Loucy (cell line): ENCODE measurements around the gene GJA3.

Experiments
- EZH2phosphoT487 ChIP-seq: fragments of 200-600 bp; IDR thresholded peaks from 2 replicates; pipeline ENCODE4 v1.6.1; 2018; ENCODE audit warnings: antibody characterized with exemption, mild to moderate bottlenecking, moderate library complexity, borderline replicate concordance
- TF ChIP-seq, protein P1 (sequence below): fragments of 200-600 bp; sonication (generic); conservative IDR thresholded peaks from 2 replicates; pipeline ENCODE4 v1.5.1; 2014; ENCODE audit warnings: mild to moderate bottlenecking, antibody characterized with exemption, low read length

DNA sequence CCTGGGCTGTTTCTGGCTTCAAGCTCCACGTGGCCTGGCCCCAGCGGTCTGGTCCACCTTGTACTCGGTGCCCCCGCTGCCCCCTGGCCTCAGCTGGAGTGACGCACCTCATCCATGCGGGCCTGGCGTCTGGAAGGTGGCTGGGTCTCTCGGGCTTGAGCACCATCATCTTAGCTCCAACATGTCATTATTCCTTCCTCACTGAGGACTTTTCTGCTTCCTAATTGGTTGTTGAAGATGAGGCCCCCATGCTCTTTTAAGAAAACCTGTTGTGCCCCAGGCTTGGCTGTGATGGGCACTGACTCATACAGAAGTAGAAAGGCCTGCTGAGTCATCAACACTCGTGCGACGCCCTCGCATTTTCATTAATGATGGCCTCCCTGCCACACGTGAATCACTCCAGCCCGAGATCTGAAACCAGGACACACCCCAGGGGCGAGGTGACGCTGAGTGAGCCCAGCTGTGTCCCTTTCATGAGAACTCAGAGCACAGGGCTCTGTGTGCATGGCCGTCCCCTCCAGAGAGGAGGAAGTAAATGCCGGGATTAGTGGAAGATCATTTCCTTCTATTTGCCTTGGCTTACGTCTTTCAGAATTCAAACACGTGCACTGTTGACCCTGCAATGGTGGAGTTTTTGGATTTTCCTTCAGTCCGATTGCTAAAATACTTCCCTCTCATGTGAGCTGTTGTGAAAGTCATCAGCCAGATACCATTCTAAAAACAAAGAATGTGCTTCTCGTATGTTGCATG is 14.0 kb upstream of the GJA3 start:
- TF ChIP-seq, protein P1, sequence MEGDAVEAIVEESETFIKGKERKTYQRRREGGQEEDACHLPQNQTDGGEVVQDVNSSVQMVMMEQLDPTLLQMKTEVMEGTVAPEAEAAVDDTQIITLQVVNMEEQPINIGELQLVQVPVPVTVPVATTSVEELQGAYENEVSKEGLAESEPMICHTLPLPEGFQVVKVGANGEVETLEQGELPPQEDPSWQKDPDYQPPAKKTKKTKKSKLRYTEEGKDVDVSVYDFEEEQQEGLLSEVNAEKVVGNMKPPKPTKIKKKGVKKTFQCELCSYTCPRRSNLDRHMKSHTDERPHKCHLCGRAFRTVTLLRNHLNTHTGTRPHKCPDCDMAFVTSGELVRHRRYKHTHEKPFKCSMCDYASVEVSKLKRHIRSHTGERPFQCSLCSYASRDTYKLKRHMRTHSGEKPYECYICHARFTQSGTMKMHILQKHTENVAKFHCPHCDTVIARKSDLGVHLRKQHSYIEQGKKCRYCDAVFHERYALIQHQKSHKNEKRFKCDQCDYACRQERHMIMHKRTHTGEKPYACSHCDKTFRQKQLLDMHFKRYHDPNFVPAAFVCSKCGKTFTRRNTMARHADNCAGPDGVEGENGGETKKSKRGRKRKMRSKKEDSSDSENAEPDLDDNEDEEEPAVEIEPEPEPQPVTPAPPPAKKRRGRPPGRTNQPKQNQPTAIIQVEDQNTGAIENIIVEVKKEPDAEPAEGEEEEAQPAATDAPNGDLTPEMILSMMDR: no peak
- no peak for TF ChIP-seq EZH2phosphoT487
